BJ (cell line): ENCODE measurements around the gene TCF4. TPM values are rescaled to one million over a fixed set of nuclear protein-coding genes. Genes with fewer than 3 reads are reported as not detected.

ENCODE experiments used
- CTCF ChIA-PET: fragments of 350-600 bp; formaldehyde crosslinking; extraction: SDS; loops from one replicate; lab custom pipeline; 2021; ENCODE audit warnings: antibody characterized with exemption, inconsistent platforms; lab: Yijun Ruan, JAX
- POLR2A ChIA-PET: fragments of 300-600 bp; sonication (Branson Sonifier 250); formaldehyde crosslinking; extraction: SDS; loops from one replicate; lab custom pipeline; 2021; ENCODE audit warnings: antibody characterized with exemption; lab: Charles Lee
- DNase-seq: peaks from one replicate; pipeline ENCODE4 v3.0.0-alpha.2; 2011; ENCODE audit warnings: low read depth
- H3K27me3 ChIP-seq: 2 replicates; pipeline ENCODE4 v1.6.0; 2011; ENCODE audit warnings: low read length; ENCODE audit not compliant: control insufficient read depth, insufficient read depth
- H3K36me3 ChIP-seq: 2 replicates; pipeline ENCODE4 v1.5.1; 2011; ENCODE audit warnings: low read length; ENCODE audit not compliant: control insufficient read depth, insufficient read depth
- H3K4me3 ChIP-seq: 2 replicates; pipeline ENCODE4 v1.5.1; 2011; ENCODE audit warnings: low read depth, mild to moderate bottlenecking, control low read depth, low read length
- polyA plus RNA-seq: library from polyadenylated mRNA; depleted of rRNA; stranded (reverse); fragments of >200 nt; gene quantifications from 2 replicates; pipeline ENCODE4 v1.2.3, GENCODE V29; 2011
- TF ChIP-seq, protein P1 (sequence below): IDR thresholded peaks from 2 replicates; pipeline ENCODE4 v1.5.1; 2011; ENCODE audit warnings: low read depth, mild to moderate bottlenecking, control low read depth, inconsistent platforms, low read length, moderate library complexity; ENCODE audit not compliant: insufficient read depth

Gene TCF4
- polyA plus RNA-seq, 1 experiment, result 65.8 TPM

DNA sequence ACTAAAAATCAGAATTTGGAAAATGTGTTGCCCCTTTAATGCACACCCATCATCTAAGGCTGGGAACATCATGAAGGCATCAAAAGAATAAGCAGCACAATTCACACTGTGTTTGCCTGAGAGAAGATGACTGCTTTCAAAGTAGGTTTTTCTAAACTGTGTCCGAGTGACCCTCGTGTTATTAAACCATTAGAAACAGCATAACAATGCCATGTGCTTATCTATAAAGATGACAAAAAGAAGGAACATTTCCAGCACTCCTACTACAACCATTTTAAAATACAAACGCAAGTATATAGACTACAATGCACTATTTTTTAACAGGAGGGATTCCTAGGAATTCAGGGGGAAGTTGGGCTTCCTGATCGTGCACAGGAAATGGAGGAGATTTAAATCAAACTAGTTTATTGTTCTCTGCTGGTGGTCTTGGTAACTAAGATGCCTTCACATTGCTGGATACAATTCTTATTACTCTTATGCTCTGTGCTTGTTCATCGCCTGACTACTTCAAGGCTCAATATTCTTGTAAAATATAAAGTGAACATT lies 322.8 kb downstream of the TCF4 start:
- POLR2A ChIA-PET, result no interaction called here
- no peak for DNase-seq
- no peaks in the 10 kb centered on the region for H3K27me3 ChIP-seq
- CTCF ChIA-PET, result interaction anchor here (0.6 to 1.4 kb wide), 2 partner anchors 31 to 1098 kb away, joined by 3 to 9 read pairs; no protein-coding TSS in a partner anchor
- H3K36me3 ChIP-seq, result peaks cover 4% of the 10 kb centered on the region
- H3K4me3 ChIP-seq, result no peak overlapping the region
- TF ChIP-seq, protein P1, sequence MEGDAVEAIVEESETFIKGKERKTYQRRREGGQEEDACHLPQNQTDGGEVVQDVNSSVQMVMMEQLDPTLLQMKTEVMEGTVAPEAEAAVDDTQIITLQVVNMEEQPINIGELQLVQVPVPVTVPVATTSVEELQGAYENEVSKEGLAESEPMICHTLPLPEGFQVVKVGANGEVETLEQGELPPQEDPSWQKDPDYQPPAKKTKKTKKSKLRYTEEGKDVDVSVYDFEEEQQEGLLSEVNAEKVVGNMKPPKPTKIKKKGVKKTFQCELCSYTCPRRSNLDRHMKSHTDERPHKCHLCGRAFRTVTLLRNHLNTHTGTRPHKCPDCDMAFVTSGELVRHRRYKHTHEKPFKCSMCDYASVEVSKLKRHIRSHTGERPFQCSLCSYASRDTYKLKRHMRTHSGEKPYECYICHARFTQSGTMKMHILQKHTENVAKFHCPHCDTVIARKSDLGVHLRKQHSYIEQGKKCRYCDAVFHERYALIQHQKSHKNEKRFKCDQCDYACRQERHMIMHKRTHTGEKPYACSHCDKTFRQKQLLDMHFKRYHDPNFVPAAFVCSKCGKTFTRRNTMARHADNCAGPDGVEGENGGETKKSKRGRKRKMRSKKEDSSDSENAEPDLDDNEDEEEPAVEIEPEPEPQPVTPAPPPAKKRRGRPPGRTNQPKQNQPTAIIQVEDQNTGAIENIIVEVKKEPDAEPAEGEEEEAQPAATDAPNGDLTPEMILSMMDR, result no peak

DNA sequence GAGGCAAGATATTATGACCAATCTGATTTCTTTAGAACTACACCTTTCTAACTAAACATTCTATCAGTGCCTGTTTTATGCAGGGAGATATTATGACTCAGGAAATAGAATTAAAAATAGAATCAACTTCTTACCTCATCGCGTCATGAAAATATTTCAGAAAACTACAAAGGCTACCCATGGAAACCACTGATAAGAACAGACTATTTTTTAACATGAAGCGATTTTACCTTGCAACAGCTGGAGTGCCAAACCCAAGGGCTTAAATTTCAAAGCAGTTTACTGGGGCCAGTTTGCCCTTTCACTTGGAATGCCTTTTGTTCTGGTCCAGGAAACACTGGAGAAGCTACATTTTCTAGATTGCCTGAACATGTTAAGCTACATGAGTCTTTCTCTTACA lies 323.9 kb downstream of the TCF4 start:
- no peak for DNase-seq
- H3K4me3 ChIP-seq, result no peak overlapping the region
- H3K36me3 ChIP-seq, result peaks cover 4% of the 10 kb centered on the region
- ChIA-PET POLR2A (no interaction called here), CTCF (interaction anchor here (0.7 to 1.4 kb wide), 2 partner anchors 27 to 30 kb away, joined by 3 to 9 read pairs; no protein-coding TSS in a partner anchor)
- H3K27me3 ChIP-seq, result no peaks in the 10 kb centered on the region
- TF ChIP-seq, protein P1, result no peak

DNA sequence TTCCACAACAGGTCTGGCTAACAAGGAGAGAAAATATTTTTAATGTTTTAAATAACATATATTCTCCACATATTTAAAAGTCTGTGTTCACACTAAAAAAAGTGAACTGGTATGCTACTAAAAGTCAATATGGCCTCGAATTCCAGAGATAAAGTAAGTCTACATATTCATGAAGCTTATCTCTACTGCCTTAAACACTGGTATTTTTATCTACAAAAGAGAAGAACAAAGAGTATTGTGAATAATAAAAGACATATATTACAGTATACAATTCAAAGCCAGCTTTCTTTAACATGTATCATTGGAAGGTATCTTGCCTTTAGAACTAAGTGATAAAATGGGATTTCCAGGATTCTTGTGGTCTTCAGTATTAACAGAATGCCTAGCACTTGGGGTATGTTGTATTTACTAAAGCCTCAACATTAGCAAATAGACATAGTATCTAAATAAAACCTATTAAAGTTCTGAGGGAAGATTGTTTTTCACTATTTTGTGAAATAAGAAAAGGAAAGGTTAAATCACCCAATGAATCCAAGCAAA lies 325.9 kb downstream of the TCF4 start:
- DNase-seq, result no peak
- ChIA-PET CTCF (no interaction called here), POLR2A (interaction anchor here (1.2 kb wide), 1 partner anchor 11 kb away, joined by 4 read pairs; no protein-coding TSS in a partner anchor)
- TF ChIP-seq, protein P1, result no peak
- H3K27me3 ChIP-seq, result no peaks in the 10 kb centered on the region
- H3K4me3 ChIP-seq, result no peak overlapping the region
- peaks cover 6% of the 10 kb centered on the region for H3K36me3 ChIP-seq

DNA sequence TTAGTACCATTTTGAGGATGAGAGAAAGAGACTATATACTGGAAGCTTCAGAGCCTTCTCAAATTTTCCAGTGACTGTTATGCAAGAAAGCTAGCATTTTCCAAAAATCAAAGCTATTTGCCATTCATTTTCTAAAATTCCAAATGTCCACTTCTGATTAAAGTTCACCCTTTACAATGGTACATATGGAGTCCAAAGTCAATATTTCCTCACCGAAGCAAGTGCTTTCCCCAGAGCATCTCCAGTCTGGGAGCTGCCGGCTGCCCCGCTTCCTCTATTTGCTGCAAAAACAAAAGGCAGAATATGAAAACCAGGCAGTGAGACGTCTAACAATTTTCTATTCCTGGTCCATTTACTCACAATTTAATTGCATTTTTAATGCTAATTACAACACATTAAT lies 326.7 kb downstream of the TCF4 start:
- no peak overlapping the region for H3K4me3 ChIP-seq
- CTCF ChIA-PET, result interaction anchor here (1.0 kb wide), 1 partner anchor 12 kb away, joined by 3 read pairs; no protein-coding TSS in a partner anchor
- TF ChIP-seq, protein P1, result no peak
- no peaks in the 10 kb centered on the region for H3K27me3 ChIP-seq
- DNase-seq, result no peak
- peaks cover 5% of the 10 kb centered on the region for H3K36me3 ChIP-seq
- POLR2A ChIA-PET, result no interaction called here

DNA sequence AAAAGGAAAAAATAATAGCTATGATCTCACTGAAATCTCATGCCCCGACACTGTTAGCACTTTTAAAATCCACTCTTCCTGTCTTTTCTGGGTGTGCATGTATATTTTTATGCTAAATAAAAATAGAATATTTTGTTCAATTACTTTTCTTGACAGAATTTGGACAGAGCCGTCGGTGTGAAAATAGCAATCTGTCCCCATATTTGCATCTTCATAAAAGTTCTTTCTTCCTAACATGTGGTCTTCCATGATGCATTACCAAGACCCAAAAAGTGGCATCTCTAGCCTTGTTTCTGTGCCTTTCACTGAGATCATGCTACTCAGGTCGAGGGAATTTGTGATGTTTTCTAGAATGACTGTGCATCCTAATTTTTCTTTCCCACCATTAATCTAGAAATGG lies 329.9 kb downstream of the TCF4 start:
- TF ChIP-seq, protein P1, result no peak
- POLR2A ChIA-PET, result no interaction called here

More for the DNA sequence above, 329.9 kb downstream of the TCF4 start:
- no peak for DNase-seq
- CTCF ChIA-PET, result interaction anchor here (1.1 to 1.8 kb wide), 3 partner anchors 24 to 87 kb away, joined by 3 to 4 read pairs (median 3); no protein-coding TSS in a partner anchor
- Histone ChIP-seq H3K36me3 (peaks cover 3% of the 10 kb centered on the region), H3K27me3 (no peaks in the 10 kb centered on the region), H3K4me3 (no peak overlapping the region)
